Measurements from ENCODE around the gene AP2A2.

AP2A2 gene

DNA sequence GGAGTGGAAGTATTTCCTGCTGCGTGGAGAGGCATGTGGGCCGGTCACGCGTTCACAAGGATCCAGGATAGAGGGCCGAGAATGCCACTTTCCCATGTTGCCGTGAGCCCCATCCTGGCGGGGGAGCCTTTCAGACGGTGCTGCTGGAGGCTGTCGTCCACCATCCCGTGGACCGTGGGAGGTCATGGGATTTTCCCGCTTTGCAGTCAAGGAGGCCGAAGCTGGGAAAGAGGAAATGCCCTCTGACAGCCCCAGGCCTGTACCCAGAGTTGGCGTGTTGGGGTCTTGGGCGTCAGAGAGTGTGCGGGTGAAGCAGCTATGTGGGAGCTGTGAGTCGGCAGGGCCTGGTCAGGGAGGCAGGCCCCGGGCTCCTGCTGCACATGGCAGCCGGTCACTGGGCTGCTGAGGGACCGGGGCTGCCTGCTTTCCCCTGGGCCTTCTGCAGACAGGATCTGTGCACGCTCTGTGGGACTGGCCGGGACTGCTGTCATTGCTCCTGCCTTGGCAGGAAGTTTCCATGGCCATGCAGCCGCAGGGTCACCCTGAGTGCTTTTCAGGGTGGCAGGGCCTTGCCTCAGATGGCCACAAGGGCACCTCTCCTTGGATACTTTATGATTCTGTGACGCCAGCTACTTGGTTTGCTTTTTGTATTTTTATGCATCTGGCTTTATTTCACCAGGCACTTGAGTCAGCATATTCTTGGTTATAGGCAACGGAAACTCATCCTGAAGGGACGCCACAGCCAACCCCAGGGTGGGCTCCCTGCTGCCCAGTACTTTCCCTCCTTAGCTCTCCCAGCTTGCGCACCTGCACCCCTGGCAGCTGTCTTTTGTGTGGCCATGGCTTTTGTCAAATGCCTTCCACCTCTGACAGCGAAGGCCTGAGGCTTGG lies 52.4 kb downstream of the AP2A2 start:
- no peak for DNase-seq

GRCh38 chr11:978781-979180 lies 53.1 kb downstream of the AP2A2 start:
- no peak for DNase-seq

DNA sequence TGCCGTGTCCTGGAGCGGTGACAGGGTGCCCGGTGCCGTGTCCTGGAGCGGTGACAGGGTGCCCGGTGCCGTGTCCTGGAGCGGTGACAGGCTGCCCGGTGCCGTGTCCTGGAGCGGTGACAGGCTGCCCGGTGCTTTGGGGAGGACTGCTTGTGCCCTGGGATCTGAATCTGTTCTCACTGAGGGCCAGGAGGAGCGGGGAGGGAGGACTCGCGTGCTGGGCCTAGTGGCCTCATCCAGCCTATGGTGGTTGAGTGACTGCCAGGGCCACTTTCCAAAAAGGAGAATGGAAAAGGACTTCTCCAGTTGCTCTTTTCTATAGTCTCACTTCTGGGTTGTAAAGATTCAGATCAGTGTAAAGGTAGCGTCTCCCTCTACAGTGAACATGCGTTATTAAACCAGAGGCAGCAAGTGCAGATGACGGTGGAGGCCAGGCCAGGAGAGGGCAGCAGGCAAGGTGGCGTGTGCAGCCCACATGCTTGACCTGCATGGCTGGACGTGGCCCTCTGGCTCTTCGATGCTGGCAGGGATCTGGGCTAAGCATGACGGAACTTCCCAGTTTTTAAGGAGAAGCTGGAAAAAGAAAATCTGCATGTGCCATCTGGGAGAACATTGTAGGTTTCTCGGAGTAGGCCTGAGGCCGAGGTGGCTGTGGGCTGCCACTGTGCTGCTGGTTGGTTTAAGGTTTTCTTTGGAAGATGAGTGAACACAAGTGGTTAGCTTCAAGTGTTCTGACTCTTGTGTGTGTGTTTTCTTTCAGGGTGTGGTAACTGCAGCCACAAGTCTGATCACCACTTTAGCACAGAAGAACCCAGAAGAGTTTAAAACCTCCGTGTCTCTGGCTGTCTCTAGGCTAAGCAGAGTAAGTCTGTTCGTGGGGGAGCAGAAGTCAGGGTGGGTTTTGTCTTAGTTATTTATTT lies 55.0 kb downstream of the AP2A2 start:
- no peak for DNase-seq

DNA sequence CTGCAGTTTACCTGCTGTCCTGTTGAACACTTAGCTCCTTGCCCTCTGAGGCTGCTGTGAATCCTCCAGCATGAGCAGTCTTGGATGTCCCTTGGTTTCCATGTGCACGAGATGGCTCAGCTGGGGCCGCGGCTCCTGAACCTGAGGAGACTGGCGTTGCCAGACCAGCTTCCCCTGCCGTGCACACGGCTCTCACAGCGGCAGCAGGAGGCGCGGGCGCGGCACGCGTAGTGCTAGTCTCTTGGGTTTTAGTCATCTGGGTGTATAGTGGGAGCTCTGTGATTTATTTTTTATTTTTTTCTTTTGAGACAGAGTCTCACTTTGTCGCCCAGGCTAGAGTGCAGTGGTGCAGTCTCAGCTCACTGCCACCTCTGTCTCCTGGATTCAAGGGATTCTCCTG lies 56.1 kb downstream of the AP2A2 start:
- DNase-seq, result no peak

DNA sequence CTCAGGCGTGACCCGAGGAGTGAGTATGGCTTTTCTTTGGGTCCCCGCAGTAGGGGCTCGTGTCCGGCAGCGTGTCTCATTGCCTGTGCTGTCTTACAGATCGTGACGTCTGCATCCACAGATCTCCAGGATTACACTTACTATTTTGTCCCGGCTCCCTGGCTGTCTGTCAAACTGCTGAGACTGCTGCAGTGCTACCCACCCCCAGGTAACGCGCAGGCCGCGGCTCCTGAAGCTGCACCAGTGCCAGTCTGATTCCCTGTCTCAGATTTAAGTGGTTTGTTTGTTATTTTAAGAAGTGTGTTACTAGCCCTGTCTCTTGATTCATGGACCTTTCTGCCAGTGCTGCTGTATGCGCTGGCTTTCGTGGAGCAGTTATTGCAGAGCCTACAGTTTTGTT lies 58.9 kb downstream of the AP2A2 start:
- no peak for DNase-seq

DNA sequence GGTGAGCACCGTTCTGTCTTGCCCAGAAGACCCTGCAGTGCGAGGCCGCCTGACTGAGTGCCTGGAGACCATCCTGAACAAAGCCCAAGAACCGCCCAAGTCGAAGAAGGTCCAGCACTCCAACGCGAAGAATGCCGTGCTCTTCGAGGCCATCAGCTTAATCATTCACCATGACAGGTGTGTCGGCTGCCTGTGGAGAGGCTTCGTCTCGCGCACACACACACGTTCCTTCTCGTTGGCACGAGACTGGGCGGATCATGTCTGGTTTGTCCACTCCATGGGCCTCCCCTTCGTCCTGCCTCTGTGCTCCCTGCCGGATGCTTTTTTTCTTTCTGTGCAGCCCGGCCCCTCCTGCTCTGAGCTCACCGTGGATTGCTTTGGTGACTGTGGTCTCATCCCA lies 59.7 kb downstream of the AP2A2 start:
- no peak for DNase-seq

DNA sequence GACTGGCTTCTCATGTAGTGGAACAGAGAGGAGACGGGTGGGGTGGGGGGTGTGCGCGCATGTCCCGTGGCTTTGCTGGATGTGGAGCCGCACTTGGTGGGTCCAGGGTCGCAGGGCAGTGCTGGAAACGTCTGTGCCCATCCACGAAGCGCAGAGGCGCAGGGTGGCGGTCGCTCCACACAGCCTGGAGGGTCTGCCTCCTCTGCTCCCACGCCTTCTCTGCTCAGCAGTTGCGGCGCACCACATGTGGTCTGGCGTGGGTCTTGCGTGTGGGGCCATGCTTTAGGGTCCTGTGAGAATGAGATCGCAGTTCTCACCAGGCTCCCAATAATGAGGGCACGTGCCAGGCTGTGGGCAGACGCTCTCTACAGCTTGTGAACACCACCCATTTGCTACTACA lies 60.2 kb downstream of the AP2A2 start:
- DNase-seq, result no peak

DNA sequence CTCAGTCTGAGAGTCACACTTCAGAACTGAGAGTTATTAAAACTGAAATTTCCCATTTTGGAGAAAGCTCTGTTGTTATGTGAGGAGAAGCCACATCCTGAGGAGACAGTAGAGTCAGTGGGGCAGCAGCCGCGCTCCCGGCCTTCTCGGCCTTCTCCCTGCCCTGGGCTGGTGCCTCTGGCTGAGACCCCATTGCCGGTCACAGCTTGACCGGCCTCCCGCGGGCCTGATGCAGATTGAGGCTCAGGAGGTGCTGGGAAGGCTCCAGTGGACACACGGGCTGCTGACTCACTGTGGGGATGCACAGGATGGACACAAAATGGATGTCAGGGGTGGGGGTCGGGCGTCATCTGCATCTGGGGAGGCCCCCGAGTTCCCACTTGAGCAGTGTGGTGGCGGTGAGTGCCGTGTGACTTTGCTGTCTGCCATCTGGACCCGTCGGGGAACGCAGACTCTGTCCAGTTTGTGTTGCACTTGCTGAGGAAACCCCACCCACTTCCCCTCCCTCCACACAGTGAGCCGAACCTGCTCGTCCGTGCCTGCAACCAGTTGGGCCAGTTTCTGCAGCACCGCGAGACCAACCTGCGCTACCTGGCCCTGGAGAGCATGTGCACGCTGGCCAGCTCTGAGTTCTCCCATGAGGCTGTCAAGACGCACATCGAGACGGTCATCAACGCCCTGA lies 60.7 kb downstream of the AP2A2 start:
- DNase-seq, result no peak

- no peak for DNase-seq
These were observed 61.3 kb downstream of the AP2A2 start for GRCh38 chr11:986952-987305.

- DNase-seq, result no peak
These were observed 62.0 kb downstream of the AP2A2 start for GRCh38 chr11:987671-988070.

GRCh38 chr11:990101-990500 lies 64.4 kb downstream of the AP2A2 start:
- DNase-seq, result no peak

- DNase-seq, result no peak
These were observed 65.4 kb downstream of the AP2A2 start for GRCh38 chr11:991034-991433.

DNA sequence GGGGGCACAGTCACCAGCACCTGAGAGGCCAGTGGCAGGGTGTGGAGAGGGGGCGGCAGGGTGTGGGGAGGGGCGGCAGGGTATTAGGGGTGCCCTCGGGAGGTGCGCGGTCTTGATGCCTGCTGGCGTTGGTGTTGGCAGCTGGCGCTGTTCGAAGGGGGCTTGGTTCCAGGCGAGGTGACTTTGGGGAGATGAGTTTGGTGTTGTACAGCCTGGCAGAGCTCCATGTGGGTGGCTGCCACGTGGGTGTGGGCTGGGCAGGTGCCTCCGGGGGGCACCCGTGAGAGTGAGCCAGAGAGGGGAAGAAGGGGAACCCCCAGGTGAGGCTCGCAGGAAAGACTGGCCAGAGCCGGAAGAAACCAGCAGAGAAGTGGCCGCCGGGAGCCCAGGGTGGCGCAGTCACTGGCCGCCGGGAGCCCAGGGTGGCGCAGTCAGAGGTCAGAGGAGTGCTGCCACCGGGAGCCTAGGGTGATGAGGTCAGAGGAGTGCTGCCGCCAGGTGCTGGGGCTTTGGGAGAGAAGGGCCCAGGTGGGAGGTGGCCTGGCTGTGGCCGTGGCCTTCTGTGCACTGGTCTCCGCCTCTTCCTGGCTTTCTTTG lies 66.1 kb downstream of the AP2A2 start:
- no peak for DNase-seq

DNA sequence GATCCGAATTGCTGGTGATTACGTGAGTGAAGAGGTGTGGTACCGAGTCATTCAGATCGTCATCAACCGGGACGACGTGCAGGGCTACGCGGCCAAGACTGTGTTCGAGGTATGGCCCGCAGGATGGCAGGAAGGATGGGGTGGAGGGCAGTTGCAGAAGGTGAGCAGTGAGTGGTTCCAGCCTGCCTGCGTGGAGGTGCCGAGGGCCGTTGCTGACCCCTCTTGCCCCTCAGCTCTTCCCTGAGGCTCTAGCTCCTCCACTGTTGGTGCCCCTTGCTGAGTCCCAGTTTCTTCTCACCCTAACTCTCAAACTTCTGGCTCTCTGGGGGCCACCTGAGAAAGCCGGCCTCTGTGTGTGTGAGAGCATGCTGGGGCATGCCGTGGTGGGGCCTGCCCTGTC lies 66.9 kb downstream of the AP2A2 start:
- no peak for DNase-seq

GRCh38 chr11:993632-994167 lies 68.0 kb downstream of the AP2A2 start:
- DNase-seq, result no peak

- DNase-seq, result no peak
These were observed 69.5 kb downstream of the AP2A2 start for GRCh38 chr11:995044-995751.

DNA sequence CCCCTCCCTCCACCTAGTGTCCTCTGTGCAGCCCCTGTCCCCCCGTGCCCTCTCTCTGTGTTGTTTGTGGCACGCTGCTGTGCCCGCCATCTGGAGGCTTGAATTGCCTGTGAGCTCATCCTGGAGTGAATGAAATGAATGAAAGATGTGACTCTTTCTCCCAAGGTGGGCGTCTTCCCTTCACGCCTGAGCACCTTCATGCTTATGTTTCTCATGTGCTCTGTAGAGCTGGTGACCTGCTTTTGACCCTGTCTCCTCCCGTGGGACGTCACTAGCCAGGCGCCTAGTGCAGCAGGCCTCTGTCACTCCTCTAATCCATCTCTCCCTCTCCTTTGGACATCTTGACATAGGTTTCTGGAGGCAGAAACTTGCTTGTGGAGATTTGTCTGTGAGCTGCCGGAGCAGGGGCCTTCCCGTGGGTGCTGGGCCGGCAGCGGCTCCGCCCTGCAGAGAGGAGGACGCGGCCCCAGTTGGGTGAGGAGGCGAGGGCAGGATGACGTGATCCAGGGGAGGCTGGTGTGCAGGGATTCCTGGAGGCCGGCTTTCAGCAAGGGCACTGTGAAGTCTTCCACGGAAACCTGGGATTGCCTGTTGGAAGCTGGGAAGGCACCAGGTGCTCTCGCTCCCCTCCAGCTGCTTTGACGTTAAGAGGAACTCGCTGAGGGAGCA lies 70.2 kb downstream of the AP2A2 start:
- no peak for DNase-seq

GRCh38 chr11:996681-997080 lies 71.0 kb downstream of the AP2A2 start:
- no peak for DNase-seq

- DNase-seq, result no peak
These were observed 72.2 kb downstream of the AP2A2 start for GRCh38 chr11:997907-998306.

- DNase-seq, result no peak
These were observed 73.3 kb downstream of the AP2A2 start for GRCh38 chr11:999009-999408.
